ENCODE measurements around the gene MTG2.

MTG2 gene, protein sequence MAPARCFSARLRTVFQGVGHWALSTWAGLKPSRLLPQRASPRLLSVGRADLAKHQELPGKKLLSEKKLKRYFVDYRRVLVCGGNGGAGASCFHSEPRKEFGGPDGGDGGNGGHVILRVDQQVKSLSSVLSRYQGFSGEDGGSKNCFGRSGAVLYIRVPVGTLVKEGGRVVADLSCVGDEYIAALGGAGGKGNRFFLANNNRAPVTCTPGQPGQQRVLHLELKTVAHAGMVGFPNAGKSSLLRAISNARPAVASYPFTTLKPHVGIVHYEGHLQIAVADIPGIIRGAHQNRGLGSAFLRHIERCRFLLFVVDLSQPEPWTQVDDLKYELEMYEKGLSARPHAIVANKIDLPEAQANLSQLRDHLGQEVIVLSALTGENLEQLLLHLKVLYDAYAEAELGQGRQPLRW

GRCh38 chr20:62182469-62183425 is at the start of gene MTG2:
MTG2 (plus strand) TSS chr20:62183028; CDS start chr20:62193421, 10,393 bp downstream.
- DNase-seq, result peak; percentile 91

- DNase-seq, result no peak
Measured at GRCh38 chr20:62133051-62133845, 49.6 kb upstream of the MTG2 start.

GRCh38 chr20:62133864-62134263 is 49.0 kb upstream of the MTG2 start:
- no peak for DNase-seq

GRCh38 chr20:62134735-62135231 is 48.0 kb upstream of the MTG2 start:
- DNase-seq, result no peak

- DNase-seq, result no peak
Measured at GRCh38 chr20:62135573-62136266, 47.1 kb upstream of the MTG2 start.

GRCh38 chr20:62136283-62137091 is 46.3 kb upstream of the MTG2 start:
- peak; percentile 44 for DNase-seq

- no peak for DNase-seq
Measured at GRCh38 chr20:62137092-62137384, 45.8 kb upstream of the MTG2 start.

GRCh38 chr20:62137478-62138203 is 45.2 kb upstream of the MTG2 start:
- DNase-seq, result no peak

GRCh38 chr20:62138204-62138543 is 44.7 kb upstream of the MTG2 start:
- DNase-seq, result no peak

DNA sequence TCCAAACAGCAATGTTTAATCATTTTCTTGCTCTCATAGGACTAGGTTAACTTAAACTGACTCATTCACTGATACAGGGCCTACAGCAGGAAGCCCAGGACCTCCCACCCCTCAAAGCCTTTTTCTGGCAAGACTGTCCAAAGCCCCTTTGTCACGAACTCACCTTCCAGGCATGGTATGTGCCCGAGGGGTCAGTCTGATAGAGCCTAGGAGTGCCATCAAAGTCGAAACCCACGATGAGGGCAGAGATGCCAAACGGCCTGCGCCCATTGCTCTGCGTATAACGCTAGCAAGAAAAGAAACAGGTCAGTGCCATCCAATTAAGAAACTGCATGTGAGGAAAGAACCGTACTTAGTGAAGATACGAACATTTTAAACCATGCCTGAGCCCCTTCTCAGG is 43.9 kb upstream of the MTG2 start:
- no peak for DNase-seq

DNA sequence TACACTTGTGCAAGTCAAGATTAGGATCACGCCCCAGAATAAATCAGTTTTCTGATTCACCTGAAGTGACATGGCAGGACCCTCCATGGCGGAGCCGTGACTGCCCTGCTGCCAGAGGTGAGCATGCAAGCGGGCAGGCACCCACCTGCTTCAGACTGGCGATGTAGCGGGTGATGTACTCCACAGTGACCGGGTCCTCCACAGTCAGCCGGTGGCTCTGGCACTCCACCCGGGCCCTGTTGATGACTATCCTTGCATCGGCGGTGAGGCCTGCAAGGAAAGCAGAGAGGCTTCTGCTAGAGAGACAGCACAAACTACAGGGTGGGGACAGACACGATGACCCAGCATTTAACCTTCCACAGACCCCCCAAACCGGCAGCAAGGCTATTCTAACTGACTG is 43.2 kb upstream of the MTG2 start:
- DNase-seq, result no peak

- DNase-seq, result no peak
Measured at GRCh38 chr20:62141043-62141396, 41.8 kb upstream of the MTG2 start.

- peak; percentile 14 for DNase-seq
Measured at GRCh38 chr20:62141397-62142251, 41.2 kb upstream of the MTG2 start.

- DNase-seq, result no peak
Measured at GRCh38 chr20:62142252-62143080, 40.4 kb upstream of the MTG2 start.

DNA sequence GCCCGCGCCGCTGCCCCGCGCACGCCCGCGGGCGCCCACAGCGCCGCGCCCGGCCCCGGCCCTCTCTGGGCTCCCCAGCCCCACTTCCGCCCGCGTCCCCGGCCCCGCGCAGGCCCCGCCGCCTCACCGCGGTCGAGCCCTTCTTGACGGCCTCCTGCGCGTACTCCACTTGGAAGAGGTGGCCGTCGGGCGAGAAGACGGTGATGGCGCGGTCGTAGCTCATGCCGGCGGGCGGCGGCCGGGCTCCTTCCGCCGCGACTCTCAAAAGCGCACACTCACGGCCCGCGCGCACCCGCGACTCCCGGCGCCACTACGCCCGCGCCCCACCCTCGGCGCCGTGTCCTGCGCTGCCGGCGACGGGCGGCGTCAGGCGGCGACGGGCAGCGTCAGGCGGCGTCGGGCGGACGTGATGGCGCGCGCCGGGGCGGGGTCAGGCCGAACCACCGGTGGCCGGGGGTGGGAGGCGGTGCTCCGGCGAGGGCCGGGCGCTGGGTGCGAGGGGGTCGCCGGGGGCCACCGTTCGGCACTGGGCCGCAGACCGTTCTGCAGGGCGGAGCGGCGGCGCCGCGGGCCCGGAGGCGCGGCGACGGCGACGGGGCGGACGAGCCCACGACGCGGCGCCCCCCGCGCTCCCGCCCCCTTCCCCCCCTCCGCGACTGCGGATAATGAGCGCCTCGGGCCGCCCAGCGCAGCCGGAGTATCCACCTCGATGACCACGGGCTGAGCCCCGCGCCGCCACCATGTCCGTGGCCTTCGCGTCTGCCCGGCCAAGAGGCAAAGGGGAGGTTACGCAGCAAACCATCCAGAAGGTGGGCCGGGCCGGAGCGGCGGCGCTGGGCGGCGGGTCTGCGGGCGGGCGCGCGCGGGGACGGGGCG is 39.5 kb upstream of the MTG2 start, which contains the start of the genes PSMA7 and SS18L1:
Gene PSMA7 (minus strand): TSS at position 314 of the 876 bp plus-strand sequence. CDS start 91 bp downstream, at position 223.
Gene SS18L1 (plus strand): TSS at position 689 of the 876 bp plus-strand sequence. CDS start 52 bp downstream, at position 741.
- DNase-seq, result peak; percentile 79

GRCh38 chr20:62143957-62144825 is 38.6 kb upstream of the MTG2 start:
- peak; percentile 18 for DNase-seq

- no peak for DNase-seq
Measured at GRCh38 chr20:62145688-62146018, 37.2 kb upstream of the MTG2 start.

All from DMS79 treated with DMSO at 0.1 percent for 48 hours (cell line).